B cell (primary cell): ENCODE measurements around the gene MAP2K5. TPM values are rescaled to one million over a fixed set of nuclear protein-coding genes. Genes with fewer than 3 reads are reported as not detected.

Experiments used
- ATAC-seq: fragments of 200-7000 bp; cut with Tn5 transposase; one replicate; pipeline ENCODE4 v1.10.0; 2021; ENCODE audit warnings: low read depth, mild to moderate bottlenecking, moderate number of reproducible peaks, moderate library complexity
- CTCF ChIA-PET: fragments of 350-600 bp; sonication (Branson Sonifier 250); formaldehyde crosslinking; loops from one replicate; lab custom pipeline; 2021; ENCODE audit warnings: antibody characterized with exemption, inconsistent platforms; lab: Charles Lee
- POLR2A ChIA-PET: fragments of 350-600 bp; sonication (Branson Sonifier 250); formaldehyde crosslinking; loops from one replicate; lab custom pipeline; 2021; ENCODE audit warnings: antibody characterized with exemption; lab: Charles Lee
- DNase-seq: peaks from one replicate; pipeline ENCODE4 v3.0.0; 2013
- H2AFZ ChIP-seq: 2 replicates; pipeline ENCODE4 v1.6.1; 2012; ENCODE audit warnings: mild to moderate bottlenecking, low read depth, low read length; ENCODE audit not compliant: insufficient read depth, poor library complexity, severe bottlenecking
- H3K27ac ChIP-seq, 2 donors: 1 replicate in 1 of 2; 2 replicates in 1 of 2; pipeline ENCODE4 v1.5.1; 2012 to 2013; ENCODE audit warnings: low read length in 2 of 2, mild to moderate bottlenecking in 2 of 2, moderate library complexity in 1 of 2
- H3K27me3 ChIP-seq, 4 experiments: fragments of 200-600 bp in 1 of 4; sonication (generic) in 1 of 4; replicated peaks in 1 of 4; 1 replicate in 2 of 4; 2 replicates in 2 of 4; pipeline versions ENCODE4 v1.6.1 to v1.7.0; 2013 to 2016; ENCODE audit warnings: low read length in 3 of 4, mild to moderate bottlenecking in 2 of 4, mixed read lengths in 1 of 4, moderate library complexity in 1 of 4; ENCODE audit not compliant: insufficient read depth in 4 of 4, control insufficient read depth in 3 of 4; ENCODE audit errors: control extremely low read depth in 1 of 4
- H3K36me3 ChIP-seq, 2 experiments: replicated peaks in 1 of 2; 1 replicate in 1 of 2; 2 replicates in 1 of 2; pipeline versions ENCODE4 v1.6.1 to v1.7.1; 2013; ENCODE audit warnings: low read length in 1 of 2; ENCODE audit not compliant: insufficient read depth in 2 of 2, control insufficient read depth in 1 of 2; ENCODE audit errors: control extremely low read depth in 1 of 2, extremely low read depth in 1 of 2
- H3K4me1 ChIP-seq, 2 donors: fragments of 200-600 bp in 1 of 2; sonication (generic) in 1 of 2; 1 replicate in 1 of 2; 2 replicates in 1 of 2; pipeline versions ENCODE4 v1.5.1 to v1.6.1; 2013 to 2017; ENCODE audit warnings: low read length in 2 of 2; ENCODE audit not compliant: control insufficient read depth in 2 of 2, insufficient read depth in 2 of 2
- H3K4me2 ChIP-seq: replicated peaks from 2 replicates; pipeline ENCODE3; 2012; ENCODE audit warnings: mild to moderate bottlenecking, low read depth, low read length; ENCODE audit not compliant: poor library complexity, severe bottlenecking
- H3K4me3 ChIP-seq, 5 experiments: fragments of 200-600 bp in 1 of 5; sonication (generic) in 1 of 5; 1 replicate in 3 of 5; 2 replicates in 2 of 5; pipeline versions ENCODE4 v1.5.1 to v1.7.0; 2011 to 2016; ENCODE audit warnings: low read length in 4 of 5, mild to moderate bottlenecking in 4 of 5, low read depth in 2 of 5, control low read depth in 1 of 5, moderate library complexity in 1 of 5; ENCODE audit not compliant: insufficient read depth in 1 of 5; ENCODE audit errors: control extremely low read depth in 1 of 5, extremely low read depth in 1 of 5
- H3K79me2 ChIP-seq: fragments of 200-600 bp; sonication (generic); one replicate; pipeline ENCODE4 v1.6.0; 2016; ENCODE audit warnings: low read length; ENCODE audit not compliant: control insufficient read depth, insufficient read depth
- H3K9ac ChIP-seq: fragments of 200-600 bp; sonication (generic); 2 replicates; pipeline ENCODE4 v1.6.1; 2017; ENCODE audit warnings: mild to moderate bottlenecking, low read length, moderate library complexity
- H3K9me3 ChIP-seq, 3 donors: one replicate each; pipeline versions ENCODE4 v1.6.1 to v1.7.1; 2013; ENCODE audit warnings: low read length in 2 of 3; ENCODE audit not compliant: control insufficient read depth in 2 of 3, insufficient read depth in 1 of 3; ENCODE audit errors: control extremely low read depth in 1 of 3
- H4K20me1 ChIP-seq: 2 replicates; pipeline ENCODE4 v1.6.0; 2012; ENCODE audit warnings: mild to moderate bottlenecking, low read length; ENCODE audit not compliant: insufficient read depth, control insufficient read depth, poor library complexity, severe bottlenecking
- H3K27ac Mint-ChIP-seq: one replicate; pipeline ENCODE4 v1.8.0; 2021; ENCODE audit warnings: mixed read lengths
- H3K27me3 Mint-ChIP-seq: one replicate; pipeline ENCODE4 v1.8.0; 2021; ENCODE audit warnings: mixed read lengths
- H3K4me1 Mint-ChIP-seq: one replicate; pipeline ENCODE4 v1.8.0; 2021; ENCODE audit warnings: mixed read lengths
- H3K4me3 Mint-ChIP-seq: one replicate; pipeline ENCODE4 v1.8.0; 2021; ENCODE audit warnings: mixed read lengths
- H3K9me3 Mint-ChIP-seq: one replicate; pipeline ENCODE4 v1.8.0; 2022; ENCODE audit warnings: mixed read lengths; ENCODE audit not compliant: insufficient read depth
- CTCF ChIP-seq: fragments of 200-600 bp; IDR thresholded peaks from one replicate; pipeline ENCODE4 v1.8.0; 2022; ENCODE audit warnings: antibody characterized with exemption, mild to moderate bottlenecking
- EZH2 ChIP-seq: IDR thresholded peaks from 2 replicates; pipeline ENCODE4 v1.6.1; 2012; ENCODE audit warnings: borderline replicate concordance, low read depth, mild to moderate bottlenecking, moderate library complexity, low read length; ENCODE audit not compliant: insufficient read depth, poor library complexity, severe bottlenecking
- WGBS: methylation state at CpG from one replicate; pipeline ENCODE4 v1.1.5; 2013; ENCODE audit warnings: missing lambda C conversion rate; ENCODE audit not compliant: insufficient coverage; 5-methylcytosine and 5-hydroxymethylcytosine counted together
- intact Hi-C: fragments of 100-400 bp; cut with micrococcal nuclease; formaldehyde crosslinking; loops from one replicate; pipeline ENCODE4 v1.10.0; 2022
- polyA plus RNA-seq: library from polyadenylated mRNA; depleted of rRNA; stranded (reverse); fragments of >200 nt; gene quantifications from 2 replicates; pipeline ENCODE4 v1.2.3, GENCODE V29; 2012
- total RNA-seq, 2 donors: library from RNA; stranded (reverse); fragments of 120-200 nt in 1 of 2; gene quantifications; 1 replicate in 1 of 2; 2 replicates in 1 of 2; pipeline versions ENCODE4 v1.2.3 to v1.2.4, GENCODE V29; 2013 to 2022

MAP2K5 gene
- total and polyA plus RNA-seq, 2 donors (not counting 1 experiment from before 2014, with no cell fraction given), result 11.1 to 40.0 TPM

DNA sequence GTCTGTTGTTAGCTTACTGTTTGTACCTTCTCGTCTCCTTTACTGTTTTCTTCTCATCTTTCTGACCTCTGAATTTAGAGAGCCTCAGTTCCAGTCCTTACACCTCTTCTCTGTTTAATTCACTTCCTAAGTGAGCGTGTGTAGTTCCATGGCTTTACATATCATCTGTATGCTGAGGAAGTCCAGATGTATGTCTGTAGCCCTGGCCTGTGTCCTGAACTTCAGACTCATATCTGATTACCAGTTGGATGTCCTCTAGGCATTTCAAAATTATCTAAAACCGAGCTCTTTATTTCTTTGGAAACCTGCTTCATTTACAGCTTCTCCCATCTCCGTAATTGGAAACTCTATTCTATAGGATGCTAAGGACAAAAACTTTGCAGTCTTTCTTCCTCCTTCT, 75.8 kb downstream of the MAP2K5 start:
- Histone ChIP-seq H3K4me3 (no peak overlapping the region), H3K4me2 (no peak overlapping the region), H3K36me3 (peaks cover 0 to 2% of the 10 kb centered on the region in 2 experiments), H3K9me3 (no peaks in the 10 kb centered on the region), H3K4me1 (no peaks in the 10 kb centered on the region), H2AFZ (no peak overlapping the region), H4K20me1 (no peaks in the 10 kb centered on the region), H3K27ac (no peak overlapping the region), H3K79me2 (no peaks in the 10 kb centered on the region), H3K9ac (no peak overlapping the region), H3K27me3 (no peaks in the 10 kb centered on the region)
- no peaks in the 10 kb centered on the region for H3K27me3 Mint-ChIP-seq
- POLR2A ChIA-PET, result no interaction called here
- no peak for ATAC-seq
- intact Hi-C loops, result no loop called here
- no peak overlapping the region for H3K4me3 Mint-ChIP-seq
- no peak for TF ChIP-seq EZH2
- no peak for TF ChIP-seq CTCF
- H3K27ac Mint-ChIP-seq, result no peak overlapping the region
- H3K4me1 Mint-ChIP-seq, result no peaks in the 10 kb centered on the region
- DNase-seq, result no peak
- H3K9me3 Mint-ChIP-seq, result no peaks in the 10 kb centered on the region
- CTCF ChIA-PET, result no interaction called here
- 67% methylated on average over 3 of the region's 4 CpGs for WGBS

DNA sequence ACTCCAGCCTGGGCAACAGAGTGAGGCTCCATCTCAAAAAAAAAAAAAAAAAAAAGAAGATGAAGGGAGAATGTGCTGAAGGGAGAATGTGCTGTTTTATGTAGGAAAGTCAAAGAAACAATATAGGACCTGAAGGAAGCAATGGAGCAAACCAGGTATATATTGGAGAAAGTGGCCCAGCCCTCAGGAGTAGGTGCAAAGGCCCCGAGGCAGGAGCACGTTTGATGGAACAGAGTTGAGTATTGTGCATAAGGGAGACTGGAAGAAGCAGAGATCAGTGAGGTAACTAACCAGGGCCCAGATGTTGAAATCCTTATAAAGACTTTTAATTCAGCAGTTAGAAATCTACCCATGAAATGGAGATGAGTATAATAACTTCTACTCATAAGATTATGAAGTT, 79.6 kb downstream of the MAP2K5 start:
- 83% methylated on average over 1 of the region's 2 CpGs for WGBS
- Histone ChIP-seq H3K79me2 (no peaks in the 10 kb centered on the region), H3K4me1 (no peaks in the 10 kb centered on the region), H3K36me3 (peaks cover 0 to 3% of the 10 kb centered on the region in 2 experiments), H3K9me3 (no peaks in the 10 kb centered on the region), H3K9ac (no peak overlapping the region), H4K20me1 (no peaks in the 10 kb centered on the region), H3K4me3 (no peak overlapping the region), H3K27me3 (no peaks in the 10 kb centered on the region), H2AFZ (no peak overlapping the region), H3K4me2 (no peak overlapping the region), H3K27ac (no peak overlapping the region)
- CTCF ChIA-PET, result no interaction called here
- POLR2A ChIA-PET, result no interaction called here
- Mint-ChIP-seq H3K27ac (no peak overlapping the region), H3K4me3 (no peak overlapping the region), H3K9me3 (no peaks in the 10 kb centered on the region), H3K27me3 (no peaks in the 10 kb centered on the region), H3K4me1 (no peaks in the 10 kb centered on the region)
- TF ChIP-seq EZH2 (no peak), CTCF (no peak)
- DNase-seq (no peak), ATAC-seq (no peak)
- intact Hi-C loops, result no loop called here
